ENCODE data around the gene SDR39U1. TPM values are rescaled to one million over a fixed set of nuclear protein-coding genes. Genes with fewer than 3 reads are reported as not detected.

The SDR39U1 gene
- total RNA-seq, 2 experiments from 2014 or later, result 71.7 to 74.7 TPM

GRCh38 chr14:24422261-24422660 is 20.3 kb downstream of the SDR39U1 start:
- Histone ChIP-seq H3K27me3 (ENCODE audit: control insufficient read depth in 1 of 2, insufficient read depth in 2 of 2, low read length in 2 of 2) (no peaks in the 10 kb centered on the region), H3K4me3 (ENCODE audit: low read length) (no peak overlapping the region), H3K36me3 (ENCODE audit: insufficient read depth, low read length) (no peaks in the 10 kb centered on the region), H3K4me1 (ENCODE audit: insufficient read depth, low read length) (peaks cover 28% of the 10 kb centered on the region), H3K9me3 (ENCODE audit: control insufficient read depth in 1 of 2, insufficient read depth in 1 of 2, low read length in 2 of 2) (no peaks in the 10 kb centered on the region), H3K27ac (ENCODE audit: low read depth in 1 of 2, low read length in 2 of 2) (no peak overlapping the region)
- peaks cover 16% of the 10 kb centered on the region for H3K4me1 Mint-ChIP-seq (ENCODE audit: low read depth)
- DNase-seq (no peak), ATAC-seq (ENCODE audit: poor library complexity) (no peak)
- ChIA-PET CTCF (interaction anchor here (1.7 to 2.8 kb wide), 2 partner anchors 9 to 14 kb away, joined by 6 to 9 read pairs; no protein-coding TSS in a partner anchor), POLR2A (no interaction called here)
- H3K36me3 Mint-ChIP-seq (ENCODE audit: low read depth), result no peaks in the 10 kb centered on the region
- TF ChIP-seq CTCF (IDR thresholded peaks at IDR 0.05), result no peak
- intact Hi-C loops (cut with DNase I, micrococcal nuclease), result no loop called here
- H3K9me3 Mint-ChIP-seq, result no peaks in the 10 kb centered on the region
- no peak overlapping the region for H3K4me3 Mint-ChIP-seq
- H3K27ac Mint-ChIP-seq, result no peak overlapping the region
- H3K27me3 Mint-ChIP-seq, result peaks cover 5% of the 10 kb centered on the region

DNA sequence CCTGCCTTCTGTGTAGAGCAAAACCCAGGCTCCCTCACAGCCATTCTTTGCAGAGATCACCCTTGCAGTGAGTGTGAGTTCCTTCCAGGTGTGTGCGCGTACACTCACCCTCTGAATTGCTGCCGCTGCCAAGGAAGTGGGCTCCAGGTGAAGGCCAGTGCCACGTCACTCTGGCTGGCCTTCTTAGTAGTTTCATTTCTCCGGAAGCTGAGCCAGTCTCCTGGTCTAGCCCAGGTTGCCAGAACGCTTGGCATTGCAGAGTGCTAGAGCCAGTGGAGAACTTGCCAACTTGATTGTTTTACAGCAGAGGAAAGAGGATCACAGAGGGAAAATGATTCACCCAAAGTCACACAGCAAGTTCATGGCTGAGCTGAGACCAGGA is 24.1 kb downstream of the SDR39U1 start:
- no peak for TF ChIP-seq CTCF (IDR thresholded peaks at IDR 0.05)
- H3K4me3 Mint-ChIP-seq, result no peak overlapping the region
- Histone ChIP-seq H3K9me3 (ENCODE audit: control insufficient read depth in 1 of 2, insufficient read depth in 1 of 2, low read length in 2 of 2) (no peaks in the 10 kb centered on the region), H3K27me3 (ENCODE audit: control insufficient read depth in 1 of 2, insufficient read depth in 2 of 2, low read length in 2 of 2) (no peaks in the 10 kb centered on the region), H3K4me1 (ENCODE audit: insufficient read depth, low read length) (peaks cover 13% of the 10 kb centered on the region), H3K36me3 (ENCODE audit: insufficient read depth, low read length) (no peaks in the 10 kb centered on the region), H3K4me3 (ENCODE audit: low read length) (no peak overlapping the region), H3K27ac (ENCODE audit: low read depth in 1 of 2, low read length in 2 of 2) (no peak overlapping the region)
- no peak overlapping the region for H3K27ac Mint-ChIP-seq
- CTCF ChIA-PET, result interaction anchor here (2.0 kb wide), 1 partner anchor 85 kb away, joined by 6 read pairs; no protein-coding TSS in a partner anchor
- POLR2A ChIA-PET, result interaction anchor here (0.8 to 2.8 kb wide), 2 partner anchors 12 to 25 kb away, joined by 3 to 14 read pairs; partner anchors contain the start of genes CBLN3 and KHNYN
- H3K4me1 Mint-ChIP-seq (ENCODE audit: low read depth), result no peaks in the 10 kb centered on the region
- H3K27me3 Mint-ChIP-seq, result peaks cover 5% of the 10 kb centered on the region
- intact Hi-C loops (cut with DNase I, micrococcal nuclease), result loop anchor here in 1 of 2 experiments (5.0 kb wide), 1 partner anchor 36 kb away; no protein-coding TSS in a partner anchor
- H3K36me3 Mint-ChIP-seq (ENCODE audit: low read depth), result no peaks in the 10 kb centered on the region
- ATAC-seq (ENCODE audit: poor library complexity), result no peak
- no peaks in the 10 kb centered on the region for H3K9me3 Mint-ChIP-seq
- no peak for DNase-seq

- ChIA-PET POLR2A (interaction anchor here (2.8 kb wide), 1 partner anchor 12 kb away, joined by 14 read pairs; the partner anchor contains the start of genes CBLN3 and KHNYN), CTCF (interaction anchor here (2.0 kb wide), 1 partner anchor 85 kb away, joined by 6 read pairs; no protein-coding TSS in a partner anchor)
Measured at GRCh38 chr14:24417832-24418491, 24.6 kb downstream of the SDR39U1 start.

More at GRCh38 chr14:24417832-24418491, 24.6 kb downstream of the SDR39U1 start:
- H3K36me3 ChIP-seq (ENCODE audit: insufficient read depth, low read length), result no peaks in the 10 kb centered on the region
- no peak for TF ChIP-seq CTCF (IDR thresholded peaks at IDR 0.05)
- no peaks in the 10 kb centered on the region for H3K9me3 ChIP-seq (ENCODE audit: control insufficient read depth in 1 of 2, insufficient read depth in 1 of 2, low read length in 2 of 2)
- ATAC-seq (ENCODE audit: poor library complexity) (no peak), DNase-seq (no peak)
- Mint-ChIP-seq H3K36me3 (ENCODE audit: low read depth) (no peaks in the 10 kb centered on the region), H3K4me3 (no peak overlapping the region), H3K27ac (no peak overlapping the region), H3K27me3 (peaks cover 5% of the 10 kb centered on the region), H3K9me3 (no peaks in the 10 kb centered on the region), H3K4me1 (ENCODE audit: low read depth) (no peaks in the 10 kb centered on the region)
- peaks cover 9% of the 10 kb centered on the region for H3K4me1 ChIP-seq (ENCODE audit: insufficient read depth, low read length)
- intact Hi-C loops (cut with DNase I, micrococcal nuclease), result loop anchor here in 1 of 2 experiments (5.0 kb wide), 1 partner anchor 36 kb away; no protein-coding TSS in a partner anchor
- H3K4me3 ChIP-seq (ENCODE audit: low read length), result no peak overlapping the region
- H3K27me3 ChIP-seq (ENCODE audit: control insufficient read depth in 1 of 2, insufficient read depth in 2 of 2, low read length in 2 of 2), result no peaks in the 10 kb centered on the region
- H3K27ac ChIP-seq (ENCODE audit: low read depth in 1 of 2, low read length in 2 of 2), result no peak overlapping the region
